Measurements from ENCODE around the gene CRYBB3. TPM values are rescaled to one million over a fixed set of nuclear protein-coding genes. Genes with fewer than 3 reads are reported as not detected.

CRYBB3 gene
- total and polyA plus RNA-seq, 2 of the 13 experiments (the other 11 are each of a cell fraction or from before 2014, with no cell fraction given) = 0.18 to 0.28 TPM

DNA sequence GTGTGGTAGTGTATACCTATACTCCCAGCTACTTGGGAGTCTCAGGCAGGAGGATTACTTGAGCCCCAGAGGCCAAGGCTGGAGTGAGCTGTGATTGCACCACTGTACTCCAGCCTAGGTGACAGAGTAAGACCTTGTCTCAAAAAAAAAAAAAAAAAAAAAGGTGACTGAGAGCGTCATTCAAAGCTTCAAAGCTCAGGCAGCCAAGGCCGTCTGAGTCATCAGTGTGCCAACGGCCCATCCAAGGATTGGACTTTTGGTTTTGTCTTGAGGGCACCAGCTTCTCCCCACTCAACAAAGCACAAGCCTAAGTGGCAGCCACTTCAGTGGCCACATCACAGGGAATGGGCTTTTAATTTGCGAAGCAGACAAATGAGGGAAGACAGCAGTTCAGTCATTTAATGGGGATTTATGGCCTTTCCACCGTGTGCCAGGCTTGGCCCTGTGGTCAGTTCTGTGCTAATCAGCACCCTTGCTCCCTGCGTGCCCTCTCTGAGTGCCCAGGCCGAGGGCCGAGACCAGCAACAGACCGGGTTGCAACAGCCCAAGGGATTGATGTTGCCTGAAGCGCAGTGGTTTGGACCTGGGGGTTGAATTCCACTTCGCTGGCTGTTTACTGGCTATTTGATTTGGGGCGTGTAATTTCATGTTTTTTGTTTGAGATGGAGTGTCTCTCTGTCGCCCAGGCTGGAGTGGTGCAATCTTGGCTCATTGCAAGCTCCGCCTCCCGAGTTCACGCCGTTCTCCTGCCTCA lies 30.2 kb upstream of the CRYBB3 start (continued):
- 0 out of 2 replicates have a peak, but pooled peaks have one; percentile 29 for TF ChIP-seq MYPOP (CRISPR knock-in tag; IDR thresholded peaks at IDR 0.05)
- no peak for TF ChIP-seq ZIK1 (CRISPR knock-in tag; IDR thresholded peaks at IDR 0.05; ENCODE audit: borderline replicate concordance, low read depth)
- peak; percentile 71 for TF ChIP-seq HOMEZ (CRISPR knock-in tag; IDR thresholded peaks at IDR 0.05; ENCODE audit: low read depth)
- peak; percentile 97 for TF ChIP-seq ZMYM3 (CRISPR knock-in tag; IDR thresholded peaks at IDR 0.05)
- TF ChIP-seq, protein P1, sequence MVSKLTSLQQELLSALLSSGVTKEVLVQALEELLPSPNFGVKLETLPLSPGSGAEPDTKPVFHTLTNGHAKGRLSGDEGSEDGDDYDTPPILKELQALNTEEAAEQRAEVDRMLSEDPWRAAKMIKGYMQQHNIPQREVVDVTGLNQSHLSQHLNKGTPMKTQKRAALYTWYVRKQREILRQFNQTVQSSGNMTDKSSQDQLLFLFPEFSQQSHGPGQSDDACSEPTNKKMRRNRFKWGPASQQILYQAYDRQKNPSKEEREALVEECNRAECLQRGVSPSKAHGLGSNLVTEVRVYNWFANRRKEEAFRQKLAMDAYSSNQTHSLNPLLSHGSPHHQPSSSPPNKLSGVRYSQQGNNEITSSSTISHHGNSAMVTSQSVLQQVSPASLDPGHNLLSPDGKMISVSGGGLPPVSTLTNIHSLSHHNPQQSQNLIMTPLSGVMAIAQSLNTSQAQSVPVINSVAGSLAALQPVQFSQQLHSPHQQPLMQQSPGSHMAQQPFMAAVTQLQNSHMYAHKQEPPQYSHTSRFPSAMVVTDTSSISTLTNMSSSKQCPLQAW (CRISPR knock-in tag; IDR thresholded peaks at IDR 0.05) = 0 out of 2 replicates have a peak, but pooled peaks have one; percentile 3
- TF ChIP-seq SP1 (IDR thresholded peaks at IDR 0.05) = no peak
- TF ChIP-seq SP1 (CRISPR knock-in tag; IDR thresholded peaks at IDR 0.05) = 0 out of 2 replicates have a peak, but pooled peaks have one; percentile 30
- 0 out of 2 replicates have a peak, but pooled peaks have one; percentile 25 for TF ChIP-seq ZNF503 (CRISPR knock-in tag; IDR thresholded peaks at IDR 0.05)
- peak; percentile 80 for TF ChIP-seq PHF21A (CRISPR knock-in tag; IDR thresholded peaks at IDR 0.05)
- TF ChIP-seq ETV6 (CRISPR knock-in tag; conservative IDR thresholded peaks at IDR 0.05) = 0 out of 2 replicates have a peak, but pooled peaks have one; percentile 48
- TF ChIP-seq MED1 (CRISPR knock-in tag; IDR thresholded peaks at IDR 0.05) = peak; percentile 27
- TF ChIP-seq SAP130 (CRISPR knock-in tag; IDR thresholded peaks at IDR 0.05; ENCODE audit: low read depth) = peak; percentile 61; the same call in 1 of the 2 replicates
- no peak for TF ChIP-seq ATF7 (IDR thresholded peaks at IDR 0.05)
- TF ChIP-seq ATF7 (CRISPR knock-in tag; IDR thresholded peaks at IDR 0.05) = peak; percentile 24; the same call in 1 of the 2 replicates
- 0 out of 2 replicates have a peak, but pooled peaks have one; percentile 27 for TF ChIP-seq SPEN (CRISPR knock-in tag; IDR thresholded peaks at IDR 0.05; ENCODE audit: low read depth)
- peak; percentile 70 for TF ChIP-seq ASH2L (IDR thresholded peaks at IDR 0.05; ENCODE audit: insufficient read length, low read depth, low read length)
- 0 out of 2 replicates have a peak, but pooled peaks have one; percentile 38 for TF ChIP-seq WIZ (CRISPR knock-in tag; IDR thresholded peaks at IDR 0.05)
- TF ChIP-seq ZNF441 (CRISPR knock-in tag; IDR thresholded peaks at IDR 0.05; ENCODE audit: borderline replicate concordance) = peak; percentile 78; the same call in 1 of the 2 replicates
- no peak for TF ChIP-seq ZNF143 (CRISPR knock-in tag; IDR thresholded peaks at IDR 0.05)
- TF ChIP-seq JUNB (CRISPR knock-in tag; IDR thresholded peaks at IDR 0.05; ENCODE audit: borderline replicate concordance) = peak; percentile 90
- no peak for TF ChIP-seq ZSCAN20 (CRISPR knock-in tag; IDR thresholded peaks at IDR 0.05; ENCODE audit: borderline replicate concordance)
- TF ChIP-seq BCL6 (CRISPR knock-in tag; IDR thresholded peaks at IDR 0.05) = peak; percentile 43; the same call in 1 of the 2 replicates
- peak; percentile 72 for TF ChIP-seq HDAC2 (CRISPR knock-in tag; IDR thresholded peaks at IDR 0.05)
- no peak for TF ChIP-seq MXI1 (IDR thresholded peaks at IDR 0.05; ENCODE audit: borderline replicate concordance, low read depth, low read length)
- TF ChIP-seq ZNF501 (CRISPR knock-in tag; IDR thresholded peaks at IDR 0.05) = peak; percentile 77

All from HepG2 (cell line).